Stimulated activated CD4-positive, alpha-beta T cell treated with anti-CD3 and anti-CD28 coated beads, Interleukin-15, amount 100 ng/mL, for 48 hours (primary cell): ENCODE data around the gene ZNF532.
"Not testable (repeated sequence)": the region's sequence is repeated elsewhere in the genome, so short reads cannot be mapped to it uniquely, and the experiment has no call there.

Source experiments
- DNase-seq, 2 donors: peaks; one replicate each; pipeline ENCODE4 v3.0.0-alpha.2; 2020; ENCODE audit warnings: low read depth in 2 of 2

The ZNF532 gene

DNA sequence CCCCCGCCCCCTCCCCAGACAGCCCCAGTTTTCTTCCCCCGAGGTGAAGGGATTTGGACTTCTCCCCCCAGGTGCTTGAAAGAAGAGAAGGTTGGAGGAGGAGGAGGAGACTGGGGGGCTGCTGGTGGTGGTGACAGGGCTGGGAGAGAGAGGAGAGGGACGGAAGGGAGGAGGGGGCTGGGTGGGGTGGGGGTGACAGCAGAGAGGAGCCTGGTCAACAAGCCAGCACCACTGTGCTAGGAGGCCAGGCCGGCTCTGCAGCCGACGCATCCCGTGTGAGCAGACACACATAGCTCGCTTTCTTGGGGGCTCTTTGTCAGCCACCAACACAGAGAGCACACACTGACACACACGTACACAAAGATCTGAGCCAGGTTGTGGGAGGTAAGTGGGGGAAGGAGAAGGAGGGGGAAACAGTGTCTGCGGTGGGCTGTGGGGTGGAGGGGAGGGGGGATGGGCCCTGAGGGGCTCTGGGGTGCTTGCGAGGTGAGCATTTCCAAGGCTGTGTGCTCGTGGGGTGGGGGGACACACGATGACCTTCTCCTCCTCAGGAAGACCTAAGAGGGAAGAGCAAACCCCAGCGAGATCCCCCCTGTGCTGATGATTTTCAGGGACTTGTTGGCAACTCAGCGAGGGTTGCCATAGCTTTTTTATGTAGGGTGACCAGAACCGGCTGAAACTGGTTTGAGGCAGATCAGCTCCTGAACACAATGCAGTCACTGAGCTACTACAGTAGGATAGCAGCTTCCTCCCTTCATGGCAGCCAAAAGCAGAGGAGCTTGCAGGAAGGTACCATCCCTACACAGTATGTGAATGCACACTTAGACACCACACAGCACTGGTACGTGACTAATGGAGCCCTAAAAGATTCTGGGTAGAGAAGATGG lies at the start of gene ZNF532:
Gene ZNF532 (plus strand): TSS at position 732 of the 887 bp plus-strand sequence. CDS start 53,411 bp downstream, outside the sequence.
- no peak for DNase-seq

GRCh38 chr18:58819051-58819450 lies 45.6 kb upstream of the ZNF532 start:
- DNase-seq: no peak

DNA sequence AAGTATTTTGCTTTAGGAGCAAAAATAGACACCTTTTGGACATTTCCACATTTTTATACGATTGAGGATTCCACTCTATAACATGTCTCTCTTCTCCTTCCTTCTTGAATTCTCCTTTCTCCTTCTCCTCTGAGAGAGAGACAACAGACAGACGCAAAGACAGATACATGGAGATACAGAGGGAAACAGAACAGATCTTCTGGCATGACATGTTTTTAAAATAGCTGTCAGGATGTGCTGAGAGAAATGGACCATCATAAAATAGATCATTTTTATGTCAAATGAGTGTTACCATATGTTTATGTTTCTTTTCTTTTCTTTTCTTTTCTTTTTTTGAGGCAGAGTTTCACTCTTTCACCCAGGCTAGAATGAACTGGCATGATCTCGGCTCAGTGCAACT lies 44.4 kb upstream of the ZNF532 start:
- no peak for DNase-seq

DNA sequence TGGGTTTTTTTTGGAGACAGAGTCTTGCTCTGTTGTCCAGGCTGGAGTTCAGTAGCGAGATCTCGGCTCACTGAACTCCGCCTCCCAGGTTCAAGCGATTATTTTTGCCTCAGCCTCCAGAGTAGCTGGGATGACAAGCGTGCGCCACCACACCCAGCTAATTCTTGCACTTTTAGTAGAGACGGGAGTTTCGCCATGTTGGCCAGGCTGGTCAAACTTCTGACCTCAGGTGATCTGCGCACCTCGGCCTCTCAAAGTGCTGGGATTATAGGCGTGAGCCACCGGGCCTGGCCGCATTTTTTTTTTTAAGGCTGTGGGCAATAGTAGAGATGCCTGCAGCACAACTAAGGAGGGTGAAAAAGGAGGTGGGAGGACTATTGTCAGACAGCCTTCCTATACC lies 41.7 kb upstream of the ZNF532 start:
- DNase-seq: no peak

DNA sequence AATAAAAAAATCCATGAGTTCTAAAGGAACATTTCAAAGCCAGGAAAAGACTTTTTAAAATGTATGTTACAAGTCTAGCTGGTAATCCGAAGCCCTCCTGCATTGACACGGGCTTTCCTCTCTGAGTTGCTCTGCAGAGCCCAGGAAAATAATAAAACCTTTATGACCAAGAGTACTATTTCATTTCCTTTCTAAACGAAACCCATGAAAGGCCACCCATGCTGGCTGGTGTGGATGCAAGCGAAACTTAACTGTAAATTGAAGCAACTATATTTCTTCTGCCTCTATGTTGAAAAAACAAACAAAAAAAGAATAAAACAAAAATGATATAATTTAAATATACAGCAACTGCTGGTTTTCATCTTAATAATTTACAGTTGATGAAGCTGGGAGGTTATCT lies 41.3 kb upstream of the ZNF532 start:
- no peak for DNase-seq

- not testable (repeated sequence) for DNase-seq
Observed at GRCh38 chr18:58826926-58827325, 37.8 kb upstream of the ZNF532 start.

DNA sequence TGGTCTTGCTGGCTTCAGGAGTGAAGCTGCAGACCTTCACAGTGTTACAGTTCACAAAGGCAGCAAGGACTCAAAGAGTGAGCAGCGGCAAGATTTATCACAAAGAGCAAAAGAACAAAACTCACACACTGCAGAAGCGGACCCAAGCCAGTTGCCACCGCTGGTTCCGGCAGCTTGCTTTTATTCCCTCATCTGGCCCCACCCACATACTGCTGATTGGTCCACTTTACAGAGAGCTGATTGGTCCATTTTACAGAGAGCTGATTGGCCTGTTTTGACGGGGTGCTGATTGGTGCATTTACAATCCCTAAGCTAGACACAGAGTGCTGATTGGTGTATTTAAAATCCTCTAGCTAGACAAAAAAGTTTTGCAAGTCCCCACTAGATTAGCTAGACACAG lies 37.2 kb upstream of the ZNF532 start:
- no peak for DNase-seq

DNA sequence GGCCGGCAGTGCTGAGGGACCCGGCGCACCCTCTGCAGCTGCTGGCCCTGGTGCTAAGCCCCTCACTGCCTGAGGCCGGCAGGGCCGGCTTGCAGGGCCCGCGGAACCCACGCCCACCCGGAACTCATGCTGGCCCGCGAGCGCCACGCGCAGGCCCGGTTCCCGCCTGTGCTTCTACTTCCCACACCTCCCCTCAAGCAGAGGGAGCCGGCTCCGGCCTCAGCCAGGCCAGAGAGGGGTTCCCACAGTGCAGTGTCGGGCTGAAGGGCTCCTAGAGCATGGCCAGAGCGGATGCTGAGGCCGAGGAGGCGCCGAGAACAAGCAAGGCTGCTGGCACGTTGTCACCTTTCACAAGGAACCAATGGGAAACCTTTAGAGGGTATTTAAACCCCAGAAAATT lies 36.8 kb upstream of the ZNF532 start:
- DNase-seq: no peak

DNA sequence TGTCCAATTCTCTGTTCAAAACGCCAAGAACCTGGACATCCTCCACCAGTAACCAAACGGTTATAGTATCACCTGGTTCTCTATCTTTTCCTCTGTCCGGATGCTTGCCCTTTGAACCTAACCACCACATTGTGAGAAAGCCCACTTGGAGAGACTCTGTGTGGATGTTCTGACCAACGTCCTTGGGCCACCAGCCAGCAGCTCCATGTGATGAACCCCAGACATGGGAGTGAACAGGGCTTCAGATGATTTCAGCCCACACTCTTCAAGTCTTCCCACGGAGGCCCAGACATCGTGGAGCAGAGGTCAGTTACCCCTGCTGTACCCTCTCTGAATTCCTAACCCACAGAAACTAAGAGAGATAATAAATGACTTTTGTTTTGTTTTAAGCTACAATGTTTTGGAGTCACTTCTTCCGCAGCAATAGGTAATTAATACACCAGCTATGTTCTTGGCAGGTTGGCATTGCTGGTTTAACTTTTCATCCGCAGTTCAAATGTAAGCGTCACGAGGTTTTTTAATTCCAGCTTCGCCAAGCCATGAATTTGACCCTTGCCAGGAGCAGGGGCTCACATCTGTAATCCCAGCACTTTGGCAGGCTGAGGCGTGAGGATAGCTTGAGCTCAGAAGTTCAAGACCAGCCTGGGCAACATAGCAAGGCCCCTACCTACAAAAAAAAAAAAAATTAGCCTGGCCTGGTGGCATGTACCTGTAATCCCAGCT lies 36.1 kb upstream of the ZNF532 start:
- DNase-seq: no peak

DNA sequence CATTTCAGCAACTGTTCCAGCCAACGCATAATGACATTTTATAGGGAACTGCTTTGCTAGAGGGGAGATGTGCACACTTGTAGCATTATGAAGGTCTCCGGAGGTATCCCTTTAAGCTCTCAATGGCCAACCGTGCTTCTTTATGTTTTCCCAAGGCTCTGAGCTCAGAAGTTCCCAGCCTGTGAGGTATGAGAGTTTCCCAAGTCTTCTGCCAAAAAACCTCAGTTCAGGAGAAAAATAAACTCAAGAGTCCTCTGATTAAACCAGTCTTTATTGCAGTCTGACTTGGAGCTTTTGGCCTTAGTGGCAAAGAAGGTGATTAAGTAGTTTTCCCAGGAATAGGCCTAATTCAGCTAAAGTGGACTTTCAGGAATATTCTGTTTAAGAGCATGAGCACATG lies 35.4 kb upstream of the ZNF532 start:
- DNase-seq: no peak

DNA sequence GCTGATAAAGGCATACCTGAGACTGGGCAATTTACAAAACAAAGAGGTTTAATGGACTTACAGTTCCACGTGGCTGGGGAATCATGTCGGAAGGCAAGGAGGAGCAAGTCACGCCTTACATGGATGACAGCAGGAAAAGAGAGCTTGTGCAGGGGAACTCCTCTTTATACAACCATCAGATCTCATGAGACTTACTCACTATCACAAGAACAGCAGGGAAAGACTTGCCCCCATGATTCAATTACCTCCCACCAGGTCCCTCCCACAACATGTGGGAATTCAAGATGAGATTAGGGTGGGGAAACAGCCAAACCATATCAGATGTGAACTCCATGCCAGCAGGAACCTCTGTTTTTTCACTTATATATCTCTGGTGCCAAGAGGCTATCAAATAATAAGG lies 34.8 kb upstream of the ZNF532 start:
- DNase-seq: not testable (repeated sequence)

- no peak for DNase-seq
Observed at GRCh38 chr18:58831606-58832005, 33.1 kb upstream of the ZNF532 start.

- DNase-seq: no peak
Observed at GRCh38 chr18:58838165-58838860, 26.4 kb upstream of the ZNF532 start.

DNA sequence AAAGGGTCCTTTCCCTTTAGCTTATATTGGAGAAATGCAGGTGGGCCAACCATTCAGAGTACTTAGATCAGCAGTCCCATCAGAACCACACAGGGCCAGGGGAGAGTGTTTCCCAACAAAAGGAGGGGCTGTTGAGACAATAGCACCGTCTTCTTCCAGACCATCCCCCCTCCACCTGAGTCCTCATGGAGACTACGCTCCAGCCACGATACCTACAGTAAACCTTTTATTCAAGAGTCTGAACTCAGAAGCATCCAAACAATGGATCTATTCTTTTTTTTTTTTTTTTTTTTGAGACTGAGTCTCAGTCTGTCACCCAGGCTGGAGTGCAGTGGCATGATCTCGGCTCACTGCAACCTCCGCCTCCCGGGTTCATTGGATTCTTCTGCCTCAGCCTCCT lies 25.7 kb upstream of the ZNF532 start:
- DNase-seq: no peak

DNA sequence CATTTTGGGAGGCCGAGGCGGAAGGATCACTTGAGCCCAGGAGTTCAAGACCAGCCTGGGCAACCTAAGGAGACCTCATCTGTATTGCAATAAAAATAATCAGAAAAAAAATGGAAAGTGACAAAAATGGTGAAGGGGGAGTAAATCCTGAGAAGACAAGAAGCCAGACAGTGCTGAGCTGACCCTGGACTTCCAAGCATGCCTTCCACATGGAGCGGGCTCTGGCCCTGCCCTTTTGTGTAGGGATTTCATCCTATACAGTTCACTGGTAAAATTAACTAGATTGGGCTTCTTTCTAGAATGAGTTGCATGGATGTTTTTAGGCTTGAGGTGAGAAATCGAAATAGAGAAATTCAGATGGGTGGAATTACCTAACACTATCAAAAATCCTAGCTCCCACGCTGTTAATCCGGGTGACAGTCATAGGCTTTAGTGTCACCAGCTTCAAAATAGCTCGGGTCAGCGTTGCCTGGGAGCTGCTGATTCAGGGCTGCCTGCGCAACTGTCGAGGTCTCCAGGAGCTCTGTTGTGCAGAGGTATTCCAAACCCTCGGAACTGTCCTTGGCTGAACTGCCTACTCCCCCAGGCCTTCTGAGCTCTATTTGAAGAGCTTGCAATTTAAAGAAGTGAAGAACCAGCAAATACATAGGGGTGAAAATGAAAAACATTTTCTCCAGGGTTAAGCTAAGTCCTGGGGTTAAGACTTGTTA lies 21.5 kb upstream of the ZNF532 start:
- no peak for DNase-seq

- no peak for DNase-seq
Observed at GRCh38 chr18:58843688-58844035, 21.0 kb upstream of the ZNF532 start.

DNA sequence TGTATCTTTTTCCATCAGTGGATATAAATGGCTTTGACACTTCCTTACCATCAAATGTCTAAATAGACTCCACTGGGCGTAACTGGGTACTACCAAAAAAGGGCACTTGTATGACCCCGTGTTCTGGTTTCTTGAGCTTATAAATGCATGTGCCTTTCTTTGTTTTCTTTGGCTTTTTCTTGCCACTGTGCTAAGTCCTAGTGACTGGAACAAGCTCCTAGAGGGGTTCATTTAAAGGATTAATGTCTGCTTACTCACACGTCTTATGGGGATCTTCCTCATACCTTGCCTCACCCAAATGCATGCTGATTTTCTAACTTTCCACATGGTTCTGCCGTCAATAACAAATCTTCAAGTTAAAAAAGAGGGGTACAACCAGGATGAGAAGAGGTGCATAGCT lies 19.8 kb upstream of the ZNF532 start:
- no peak for DNase-seq

GRCh38 chr18:58845928-58846724 lies 18.6 kb upstream of the ZNF532 start:
- no peak for DNase-seq

DNA sequence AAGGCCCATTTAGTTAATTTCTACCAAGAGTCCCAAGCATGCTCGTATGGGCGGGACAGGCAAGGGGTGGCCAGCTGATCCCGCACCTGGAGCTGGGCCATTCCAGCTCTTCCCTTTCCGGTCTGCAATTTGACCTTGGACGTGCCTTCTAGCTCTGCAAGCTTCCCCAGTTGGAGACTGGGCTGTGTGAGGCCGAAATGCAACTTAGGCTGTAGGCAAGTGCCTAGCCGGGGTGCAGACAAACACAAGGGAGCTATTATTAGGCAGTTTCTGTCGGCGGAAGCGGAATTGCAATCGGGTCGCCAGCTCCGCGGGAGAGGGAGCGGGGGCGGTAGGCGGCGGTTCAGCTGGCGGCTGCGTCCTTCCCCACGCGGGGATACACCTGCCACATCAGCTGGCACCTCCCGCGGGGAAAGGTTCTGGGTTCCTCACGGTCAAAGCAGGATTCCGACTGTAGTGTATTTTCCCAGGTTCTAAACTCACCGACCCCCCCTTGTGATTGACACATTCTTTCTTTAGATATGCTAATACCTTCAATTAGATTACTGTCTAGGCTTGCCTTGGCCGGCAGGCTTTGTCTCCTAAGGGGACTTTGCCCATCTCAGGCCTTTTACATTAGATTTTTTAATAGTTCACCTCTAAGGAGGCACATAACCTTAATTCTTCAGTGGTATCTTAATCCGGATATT lies 17.1 kb upstream of the ZNF532 start:
- no peak for DNase-seq

DNA sequence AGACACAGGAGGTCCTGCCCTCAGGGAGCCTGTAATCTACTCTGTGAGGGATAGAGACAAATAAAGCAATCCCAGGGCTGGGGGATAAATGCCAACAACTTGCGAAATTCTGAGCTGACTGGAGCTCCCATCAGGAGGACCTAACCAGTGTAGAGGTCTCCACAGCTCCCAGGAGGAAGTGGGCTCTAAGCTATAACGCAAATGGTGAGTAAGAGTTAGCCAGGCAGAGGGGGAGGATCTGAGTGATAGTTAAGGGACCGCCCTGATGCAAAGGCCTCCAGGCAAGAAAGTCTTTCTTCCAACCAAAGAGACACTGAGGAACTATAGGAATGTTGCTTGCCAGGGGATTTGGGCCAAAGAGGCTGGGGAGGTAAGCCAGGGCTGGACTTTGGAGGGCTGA lies 16.0 kb upstream of the ZNF532 start:
- DNase-seq: no peak
